Germinal center (tissue), 1 donor: ENCODE results near the gene RAPGEF5.
"Not testable (repeated sequence)": the region's sequence is repeated elsewhere in the genome, so short reads cannot be mapped to it uniquely, and the experiment has no call there.

Source experiments
- DNase-seq: peaks from one replicate; pipeline ENCODE4 v3.0.0; 2012; ENCODE audit warnings: mixed read lengths, low spot score

RAPGEF5 gene

GRCh38 chr7:22082553-22082885 lies 274.4 kb downstream of the RAPGEF5 start:
- no peak for DNase-seq

DNA sequence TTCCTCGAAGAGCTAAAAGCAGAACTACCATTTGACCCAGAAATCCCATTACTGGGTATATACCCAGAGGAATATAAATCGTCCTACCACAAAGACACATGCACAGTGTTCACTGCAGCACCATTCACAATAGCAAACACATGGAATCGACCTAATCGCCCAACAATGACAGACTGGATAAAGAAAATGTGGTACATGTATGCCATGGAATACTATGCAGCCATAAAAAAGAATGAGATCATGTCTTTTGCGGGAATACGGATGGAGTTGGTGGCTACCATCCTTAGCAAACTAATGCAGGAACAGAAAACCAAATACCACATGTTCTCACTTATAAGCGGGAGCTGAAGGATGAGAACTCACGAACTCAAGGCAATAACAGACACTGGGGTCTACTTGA lies 276.7 kb downstream of the RAPGEF5 start:
- DNase-seq: not testable (repeated sequence)

DNA sequence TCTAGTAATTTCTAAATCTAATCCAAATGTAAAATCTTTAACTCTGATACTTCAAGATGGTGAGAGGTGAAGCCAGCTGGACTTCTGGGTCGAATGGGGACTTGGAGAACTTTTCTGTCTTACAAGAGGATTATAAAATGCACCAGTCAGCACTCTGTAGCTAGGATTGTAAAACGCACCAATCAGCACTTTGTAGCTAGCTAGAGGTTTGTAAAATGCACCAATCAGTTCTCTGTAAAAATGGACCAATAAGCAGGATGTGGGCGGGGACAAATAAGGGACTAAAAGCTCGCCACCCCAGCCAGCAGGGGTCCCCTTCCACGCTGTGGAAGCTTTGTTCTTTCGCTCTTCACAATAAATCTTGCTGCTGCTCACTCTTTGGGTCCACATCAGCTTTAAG lies 278.1 kb downstream of the RAPGEF5 start:
- DNase-seq: not testable (repeated sequence)

GRCh38 chr7:22075561-22075960 lies 281.4 kb downstream of the RAPGEF5 start:
- no peak for DNase-seq

- no peak for DNase-seq
Measured at GRCh38 chr7:22074897-22075296, 282.1 kb downstream of the RAPGEF5 start.
